Dendritic cell treated with granulocyte-macrophage colony-stimulating factor and Interleukin-4, amounts not matched to agents 40 ng/mL and 50 ng/mL, for 4 days (primary cell): ENCODE data around the gene KMT5B.
"Not testable (repeated sequence)": the region's sequence is repeated elsewhere in the genome, so short reads cannot be mapped to it uniquely, and the experiment has no call there.

Experiments used
- H3K27ac Mint-ChIP-seq: one replicate; pipeline ENCODE4 v1.8.0; 2022; ENCODE audit warnings: mild to moderate bottlenecking, mixed read lengths
- H3K27me3 Mint-ChIP-seq: one replicate; pipeline ENCODE4 v1.8.0; 2022; ENCODE audit warnings: mild to moderate bottlenecking, mixed read lengths
- H3K36me3 Mint-ChIP-seq: one replicate; pipeline ENCODE4 v1.8.0; 2022; ENCODE audit warnings: low read depth, mixed read lengths
- H3K4me1 Mint-ChIP-seq: one replicate; pipeline ENCODE4 v1.8.0; 2022; ENCODE audit warnings: low read depth, mixed read lengths
- H3K4me3 Mint-ChIP-seq: one replicate; pipeline ENCODE4 v1.8.0; 2022; ENCODE audit warnings: mild to moderate bottlenecking, moderate library complexity, mixed read lengths
- H3K9me3 Mint-ChIP-seq: one replicate; pipeline ENCODE4 v1.8.0; 2022; ENCODE audit warnings: mixed read lengths
- intact Hi-C: fragments of 100-400 bp; cut with micrococcal nuclease; formaldehyde crosslinking; loops from one replicate; pipeline ENCODE4 v1.15.0; 2022

Gene KMT5B

GRCh38 chr11:68243847-68244246 lies 30.8 kb upstream of the KMT5B start:
- H3K27ac Mint-ChIP-seq, intact Hi-C loops, H3K4me1 Mint-ChIP-seq, H3K4me3 Mint-ChIP-seq, H3K36me3 Mint-ChIP-seq, H3K27me3 Mint-ChIP-seq: not testable (repeated sequence)
- peaks cover 14% of the 10 kb centered on the region for H3K9me3 Mint-ChIP-seq

GRCh38 chr11:68242616-68243015 lies 29.5 kb upstream of the KMT5B start:
- Mint-ChIP-seq H3K27ac (no peak overlapping the region), H3K4me1 (no peaks in the 10 kb centered on the region), H3K27me3 (peaks cover 6% of the 10 kb centered on the region), H3K36me3 (no peaks in the 10 kb centered on the region), H3K9me3 (peaks cover 14% of the 10 kb centered on the region), H3K4me3 (no peak overlapping the region)
- intact Hi-C loops: no loop called here

DNA sequence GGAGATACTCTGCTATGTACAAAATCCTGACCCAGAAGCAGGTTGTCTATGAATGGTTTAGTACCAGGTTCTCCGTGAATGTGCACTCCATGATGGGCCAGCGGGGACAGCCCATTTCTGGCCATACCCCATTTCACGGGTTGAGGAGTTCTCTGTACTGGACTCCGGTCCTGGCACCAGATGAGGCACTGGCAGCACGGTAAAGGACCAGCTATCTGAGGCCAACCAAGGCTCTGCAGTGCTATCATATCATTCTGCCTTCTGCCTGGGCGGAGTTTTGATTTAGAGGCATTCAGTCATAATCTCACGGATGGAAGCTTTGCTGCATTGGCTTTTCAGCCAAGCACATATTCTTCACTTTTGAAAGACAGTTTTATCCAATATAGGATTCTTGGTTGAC lies 18.5 kb upstream of the KMT5B start:
- Mint-ChIP-seq H3K4me3 (no peak overlapping the region), H3K9me3 (peaks cover 15% of the 10 kb centered on the region), H3K36me3 (no peaks in the 10 kb centered on the region), H3K4me1 (no peaks in the 10 kb centered on the region), H3K27ac (no peak overlapping the region), H3K27me3 (peaks cover 15% of the 10 kb centered on the region)
- intact Hi-C loops: no loop called here

GRCh38 chr11:68229601-68230000 lies 16.5 kb upstream of the KMT5B start:
- intact Hi-C loops: no loop called here
- no peaks in the 10 kb centered on the region for H3K36me3 Mint-ChIP-seq
- peaks cover 13% of the 10 kb centered on the region for H3K27me3 Mint-ChIP-seq

GRCh38 chr11:68226421-68226820 lies 13.3 kb upstream of the KMT5B start:
- Mint-ChIP-seq H3K36me3 (no peaks in the 10 kb centered on the region), H3K27ac (no peak overlapping the region), H3K9me3 (peaks cover 15% of the 10 kb centered on the region), H3K4me1 (no peaks in the 10 kb centered on the region), H3K4me3 (no peak overlapping the region), H3K27me3 (peaks cover 5% of the 10 kb centered on the region)
- intact Hi-C loops: no loop called here

More at GRCh38 chr11:68229601-68230000, 16.5 kb upstream of the KMT5B start:
- no peaks in the 10 kb centered on the region for H3K4me1 Mint-ChIP-seq
- peaks cover 15% of the 10 kb centered on the region for H3K9me3 Mint-ChIP-seq
- no peak overlapping the region for H3K4me3 Mint-ChIP-seq
- no peak overlapping the region for H3K27ac Mint-ChIP-seq

DNA sequence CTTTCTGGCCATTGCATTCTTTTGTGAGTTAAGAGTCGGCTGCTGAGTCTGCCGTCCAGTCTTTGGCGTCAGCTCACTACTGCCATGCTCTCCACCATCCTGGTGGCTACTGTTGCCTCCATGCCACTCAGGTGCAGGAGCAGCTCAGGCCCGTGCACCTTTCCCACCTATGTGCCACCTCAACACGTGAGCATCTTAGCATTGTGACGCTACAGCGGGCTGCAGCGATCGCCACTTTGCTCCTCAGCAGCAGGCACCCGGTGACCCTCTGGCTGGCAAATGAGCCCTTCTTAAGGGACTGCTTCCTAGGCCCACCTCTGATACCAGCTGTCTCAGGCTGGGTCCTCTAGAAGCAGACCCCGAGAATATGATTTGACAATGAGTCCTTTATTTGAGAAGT lies 11.5 kb upstream of the KMT5B start:
- Mint-ChIP-seq H3K36me3 (no peaks in the 10 kb centered on the region), H3K9me3 (peaks cover 14% of the 10 kb centered on the region), H3K27ac (no peak overlapping the region), H3K4me3 (no peak overlapping the region), H3K4me1 (peaks cover 2% of the 10 kb centered on the region), H3K27me3 (peaks cover 5% of the 10 kb centered on the region)
- intact Hi-C loops: no loop called here

- Mint-ChIP-seq H3K4me3 (no peak overlapping the region), H3K27me3 (peaks cover 5% of the 10 kb centered on the region), H3K4me1 (peaks cover 6% of the 10 kb centered on the region), H3K9me3 (peaks cover under 1% of the 10 kb centered on the region), H3K27ac (no peak overlapping the region), H3K36me3 (no peaks in the 10 kb centered on the region)
- intact Hi-C loops: no loop called here
Measured at GRCh38 chr11:68223275-68223674, 10.2 kb upstream of the KMT5B start.

- Mint-ChIP-seq H3K27me3 (peaks cover 12% of the 10 kb centered on the region), H3K9me3 (no peaks in the 10 kb centered on the region), H3K36me3 (no peaks in the 10 kb centered on the region), H3K4me3 (no peak overlapping the region), H3K27ac (no peak overlapping the region), H3K4me1 (peaks cover 6% of the 10 kb centered on the region)
- intact Hi-C loops: no loop called here
Measured at GRCh38 chr11:68221406-68221805, 8.3 kb upstream of the KMT5B start.

DNA sequence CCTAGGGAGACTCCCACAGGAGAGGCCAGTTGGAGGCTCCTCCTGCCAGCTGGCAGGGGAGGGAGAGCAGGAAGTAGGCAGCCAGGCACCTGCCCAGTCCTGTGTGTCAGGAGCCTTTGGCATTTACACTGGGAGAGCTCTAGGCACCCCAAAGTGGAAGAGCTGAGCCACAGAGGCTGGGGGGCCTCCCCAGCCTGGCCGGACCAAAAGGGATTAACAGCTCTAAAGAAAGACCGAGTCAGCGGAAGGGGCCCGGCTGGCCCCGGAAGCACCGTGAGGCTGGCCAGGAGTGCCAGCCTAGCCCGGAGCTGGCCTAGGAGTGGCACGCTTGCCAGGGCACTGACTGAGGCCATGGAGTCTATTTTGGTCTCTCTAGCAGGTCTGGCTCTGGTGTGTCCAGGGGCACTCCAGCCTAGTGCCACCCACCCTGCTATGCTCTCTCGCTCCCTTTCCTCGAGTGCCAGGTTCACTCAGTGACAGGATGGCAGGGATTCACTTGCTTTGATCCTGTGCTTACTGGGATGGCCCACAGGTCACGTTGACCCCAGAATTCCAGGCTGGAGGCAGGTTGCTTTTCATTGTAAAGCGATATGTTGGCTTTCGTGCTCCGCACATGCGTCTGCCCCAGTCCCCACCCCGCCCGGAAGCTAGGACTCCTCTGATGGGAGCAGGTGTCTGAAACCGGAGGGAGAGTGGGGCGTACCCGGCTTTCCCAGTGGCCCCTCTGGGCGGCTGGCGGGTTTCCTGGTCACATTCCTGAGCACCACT lies 3.3 kb upstream of the KMT5B start:
- intact Hi-C loops: loop anchor here (5.0 to 10.0 kb wide), 2 partner anchors 58 to 81 kb away; partner anchors contain the start of gene C11orf24

GRCh38 chr11:68215524-68216170 lies 2.6 kb upstream of the KMT5B start:
- H3K4me1 Mint-ChIP-seq: peaks cover 43% of the 10 kb centered on the region
- peaks cover 7% of the 10 kb centered on the region for H3K36me3 Mint-ChIP-seq
- no peak overlapping the region for H3K4me3 Mint-ChIP-seq
- intact Hi-C loops: loop anchor here (5.0 to 10.0 kb wide), 2 partner anchors 59 to 82 kb away; partner anchors contain the start of gene C11orf24
- peaks cover 29% of the 10 kb centered on the region for H3K27me3 Mint-ChIP-seq
- H3K9me3 Mint-ChIP-seq: no peaks in the 10 kb centered on the region
- peak overlapping the region; percentile 75 for H3K27ac Mint-ChIP-seq

More for the DNA sequence above, 3.3 kb upstream of the KMT5B start:
- H3K27me3 Mint-ChIP-seq: peaks cover 29% of the 10 kb centered on the region
- H3K36me3 Mint-ChIP-seq: peaks cover 7% of the 10 kb centered on the region
- H3K4me3 Mint-ChIP-seq: no peak overlapping the region
- H3K9me3 Mint-ChIP-seq: no peaks in the 10 kb centered on the region
- peaks cover 36% of the 10 kb centered on the region for H3K4me1 Mint-ChIP-seq
- peak overlapping the region; percentile 75 for H3K27ac Mint-ChIP-seq

GRCh38 chr11:68215087-68215445 lies 2.0 kb upstream of the KMT5B start:
- H3K27me3 Mint-ChIP-seq: peaks cover 29% of the 10 kb centered on the region
- peaks cover 7% of the 10 kb centered on the region for H3K36me3 Mint-ChIP-seq
- peak overlapping the region; percentile 75 for H3K27ac Mint-ChIP-seq

DNA sequence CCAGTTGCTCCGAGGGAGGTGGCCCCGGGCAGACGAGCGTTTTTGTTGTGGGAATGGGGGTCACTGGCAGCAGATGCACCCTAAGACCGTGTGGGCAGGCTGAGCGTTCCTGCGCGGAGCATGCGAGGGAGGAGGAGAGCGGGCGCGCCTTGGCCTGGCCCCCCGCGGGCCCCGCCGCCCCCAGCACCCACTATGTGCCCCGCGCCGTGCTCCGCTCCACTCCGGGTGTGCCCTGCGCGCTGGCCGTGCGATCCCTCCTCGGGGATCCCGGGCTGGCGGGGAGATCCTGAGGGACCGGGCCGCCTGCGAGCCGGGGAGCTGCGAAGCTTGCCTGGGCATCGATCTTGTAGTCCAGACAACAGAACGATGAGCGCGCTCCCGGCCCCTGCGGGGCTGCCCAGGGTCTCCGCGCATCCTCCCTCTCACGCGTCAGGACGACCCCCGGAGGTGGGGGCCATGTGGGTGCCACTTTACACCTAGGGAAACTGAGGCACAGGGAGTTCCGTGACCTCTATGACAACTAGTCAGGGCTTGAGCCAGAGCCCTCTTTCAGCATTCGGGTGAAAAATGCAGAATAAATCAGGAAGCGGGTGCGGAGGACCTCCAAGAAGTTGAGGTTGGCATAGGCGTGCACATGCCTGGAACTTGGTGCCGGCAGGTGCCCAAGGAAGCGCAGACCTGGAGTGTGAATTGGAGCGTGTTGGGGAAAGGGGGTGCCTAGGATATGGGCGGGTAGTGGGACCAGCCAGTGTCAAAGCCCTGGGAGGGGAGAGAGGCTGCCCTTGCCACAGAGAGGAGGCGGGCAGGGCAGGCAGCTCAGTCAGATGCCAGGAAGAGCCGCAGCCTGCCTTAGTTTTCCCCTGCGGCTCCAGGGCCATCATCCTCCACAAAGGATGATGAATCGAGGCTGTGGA lies 1.3 kb upstream of the KMT5B start:
- intact Hi-C loops: loop anchor here (5.0 to 10.0 kb wide), 2 partner anchors 60 to 83 kb away; partner anchors contain the start of gene C11orf24
- peaks cover 29% of the 10 kb centered on the region for H3K27me3 Mint-ChIP-seq
- peak overlapping the region; percentile 75 for H3K27ac Mint-ChIP-seq
- H3K9me3 Mint-ChIP-seq: no peaks in the 10 kb centered on the region
- peaks cover 7% of the 10 kb centered on the region for H3K36me3 Mint-ChIP-seq
- H3K4me3 Mint-ChIP-seq: peak overlapping the region; percentile 84
- peaks cover 48% of the 10 kb centered on the region for H3K4me1 Mint-ChIP-seq

More at GRCh38 chr11:68215087-68215445, 2.0 kb upstream of the KMT5B start:
- Mint-ChIP-seq H3K9me3 (no peaks in the 10 kb centered on the region), H3K4me1 (peaks cover 47% of the 10 kb centered on the region), H3K4me3 (peak overlapping the region; percentile 84)
- intact Hi-C loops: loop anchor here (5.0 to 10.0 kb wide), 2 partner anchors 60 to 82 kb away; partner anchors contain the start of gene C11orf24

DNA sequence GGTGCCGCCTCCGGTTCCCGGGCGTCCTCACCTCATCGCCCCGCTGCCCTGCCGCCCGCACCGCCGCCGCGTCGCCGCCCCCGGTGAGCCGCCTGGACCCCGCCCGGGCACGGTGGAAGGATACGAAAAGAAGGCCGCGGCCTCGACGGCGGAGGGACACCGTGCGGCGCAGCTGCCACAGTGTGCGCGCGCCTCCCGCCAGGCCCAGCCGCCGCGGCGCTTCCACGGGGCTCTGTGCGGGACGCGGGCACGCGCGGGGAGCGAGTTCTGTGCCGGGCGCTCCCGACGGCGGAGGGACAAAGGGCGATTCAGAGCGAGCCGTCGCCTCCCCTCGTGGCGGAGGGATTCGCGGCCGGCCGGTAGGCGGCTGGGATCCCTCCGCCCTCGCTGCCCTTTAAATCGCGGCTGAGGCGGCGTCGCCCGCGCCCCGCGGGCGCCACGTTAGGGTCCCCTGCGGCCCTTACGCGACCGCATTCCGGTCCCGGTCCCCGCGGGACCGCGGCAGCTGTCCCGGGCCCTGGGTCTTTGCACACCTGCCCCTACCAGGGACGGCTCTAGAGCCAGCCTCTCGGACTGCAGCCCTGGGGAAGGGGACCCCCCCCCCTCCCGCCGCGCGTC lies 568 bp upstream of the KMT5B start:
- Mint-ChIP-seq H3K36me3 (peaks cover 7% of the 10 kb centered on the region), H3K27ac (peak overlapping the region; percentile 75), H3K9me3 (no peaks in the 10 kb centered on the region), H3K27me3 (peaks cover 29% of the 10 kb centered on the region), H3K4me1 (peaks cover 53% of the 10 kb centered on the region), H3K4me3 (peak overlapping the region; percentile 84)
- intact Hi-C loops: loop anchor here (10.0 kb wide), 1 partner anchor 61 kb away; the partner anchor contains the start of gene C11orf24
